ENCODE data around the gene DUSP18.
"Not testable (repeated sequence)": the region's sequence is repeated elsewhere in the genome, so short reads cannot be mapped to it uniquely, and the experiment has no call there.

Gene DUSP18

GRCh38 chr22:30667494-30668385, at the start of gene DUSP18:
Gene DUSP18, minus strand, starts transcription at chr22:30667875. Its CDS starts 3,872 bp downstream, at chr22:30664003.
- DNase-seq: peak; percentile 74

- no peak for DNase-seq
Observed at GRCh38 chr22:30714062-30714461, 46.4 kb upstream of the DUSP18 start.

GRCh38 chr22:30712094-30712493, 44.4 kb upstream of the DUSP18 start:
- no peak for DNase-seq

- not testable (repeated sequence) for DNase-seq
Observed at GRCh38 chr22:30709980-30710379, 42.3 kb upstream of the DUSP18 start.

GRCh38 chr22:30705710-30706651, 38.3 kb upstream of the DUSP18 start:
- DNase-seq: peak; percentile 38

GRCh38 chr22:30704978-30705377, 37.3 kb upstream of the DUSP18 start:
- DNase-seq: no peak

GRCh38 chr22:30702856-30703255, 35.2 kb upstream of the DUSP18 start:
- DNase-seq: no peak

GRCh38 chr22:30701872-30702271, 34.2 kb upstream of the DUSP18 start:
- no peak for DNase-seq

GRCh38 chr22:30697975-30698374, 30.3 kb upstream of the DUSP18 start:
- no peak for DNase-seq

GRCh38 chr22:30695871-30696655, 28.4 kb upstream of the DUSP18 start:
- DNase-seq: no peak

- DNase-seq: no peak
Observed at GRCh38 chr22:30695351-30695851, 27.7 kb upstream of the DUSP18 start.

GRCh38 chr22:30694640-30695350, 27.1 kb upstream of the DUSP18 start, which contains the start of gene OSBP2:
Gene OSBP2, plus strand, starts transcription at chr22:30694874. Its CDS starts 36 bp downstream, at chr22:30694910.
- DNase-seq: no peak

GRCh38 chr22:30694171-30694639, 26.5 kb upstream of the DUSP18 start:
- no peak for DNase-seq

- DNase-seq: no peak
Observed at GRCh38 chr22:30691204-30691603, 23.5 kb upstream of the DUSP18 start.

- DNase-seq: no peak
Observed at GRCh38 chr22:30689622-30690021, 21.9 kb upstream of the DUSP18 start.

GRCh38 chr22:30687358-30687757, 19.7 kb upstream of the DUSP18 start:
- no peak for DNase-seq

- no peak for DNase-seq
Observed at GRCh38 chr22:30685178-30685577, 17.5 kb upstream of the DUSP18 start.

GRCh38 chr22:30681831-30682230, 14.2 kb upstream of the DUSP18 start:
- DNase-seq: no peak

- no peak for DNase-seq
Observed at GRCh38 chr22:30680991-30681770, 13.5 kb upstream of the DUSP18 start.

GRCh38 chr22:30679895-30680690, 12.4 kb upstream of the DUSP18 start:
- not testable (repeated sequence) for DNase-seq
